ENCODE measurements around the gene RPTOR.

The RPTOR gene

DNA sequence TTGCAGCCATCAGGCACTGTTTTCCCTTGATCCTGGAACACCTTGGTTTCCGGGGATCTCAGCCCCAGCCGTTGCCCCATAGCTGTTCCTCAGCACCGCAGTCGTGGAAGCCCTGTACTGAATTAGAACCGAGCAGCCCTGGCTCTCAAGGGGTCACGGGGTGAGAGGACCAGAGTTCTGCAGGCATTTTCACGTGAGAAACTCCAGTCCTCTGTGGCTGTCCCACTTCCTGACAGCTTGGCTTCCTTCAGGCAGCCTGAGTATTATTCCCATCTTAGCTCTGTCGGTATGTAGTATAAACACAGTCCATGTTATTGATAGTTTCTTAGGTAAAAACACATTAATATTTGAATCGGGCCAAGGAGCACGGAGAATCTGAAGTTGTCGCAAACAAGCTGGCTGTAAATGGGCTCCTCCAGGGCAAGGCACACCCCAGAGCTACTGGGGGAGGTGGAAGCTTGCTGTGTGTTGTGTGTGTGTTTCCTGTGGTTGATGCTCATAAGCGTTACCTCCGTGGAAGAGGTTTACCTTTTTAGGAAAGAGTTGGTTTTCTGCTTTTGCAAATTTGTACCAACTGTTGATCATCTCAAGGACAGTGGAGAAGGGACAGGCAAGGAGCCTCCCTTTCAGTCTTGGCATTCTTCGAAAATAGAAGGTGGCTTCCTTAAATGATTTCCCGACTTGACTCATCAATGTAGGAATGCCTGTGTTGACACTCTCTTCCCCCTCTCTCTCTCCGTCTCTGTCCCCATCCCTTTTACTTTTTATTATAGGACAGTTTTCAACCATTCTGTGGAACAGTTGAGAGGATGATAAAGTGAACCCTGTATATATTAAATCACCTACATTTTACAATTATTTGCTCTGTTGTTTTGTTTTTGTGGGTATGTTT lies 238.1 kb downstream of the RPTOR start:
- DNase-seq: peak; percentile 51
- Mint-ChIP-seq H3K4me1 (ENCODE audit: low read depth) (peaks cover 93% of the 10 kb centered on the region), H3K27ac (peak overlapping the region; percentile 86), H3K4me3 (peak overlapping the region; percentile 52), H3K36me3 (ENCODE audit: low read depth) (peaks cover 55% of the 10 kb centered on the region), H3K27me3 (no peaks in the 10 kb centered on the region), H3K9me3 (peaks cover 7% of the 10 kb centered on the region)

DNA sequence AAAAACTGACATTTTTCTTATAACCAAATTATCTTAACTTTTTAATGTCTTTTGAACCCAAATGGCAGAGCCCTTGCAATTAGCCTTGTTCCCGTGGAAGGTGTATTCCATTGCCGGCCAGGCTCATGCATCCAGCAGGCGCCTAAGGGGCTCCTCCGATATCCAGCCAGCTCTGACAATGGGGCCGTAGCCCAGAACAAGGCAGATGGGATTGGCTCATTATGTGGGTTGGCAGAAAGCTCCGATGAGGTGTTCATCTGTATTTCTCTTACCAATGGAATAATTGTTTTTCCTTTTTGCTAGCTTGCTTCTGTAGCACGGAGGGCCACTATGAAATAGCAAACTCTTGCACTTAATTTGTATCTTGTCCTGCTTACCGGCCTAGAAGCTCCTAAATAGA lies 238.8 kb downstream of the RPTOR start:
- no peaks in the 10 kb centered on the region for H3K27me3 Mint-ChIP-seq
- H3K36me3 Mint-ChIP-seq (ENCODE audit: low read depth): peaks cover 54% of the 10 kb centered on the region
- peaks cover 10% of the 10 kb centered on the region for H3K9me3 Mint-ChIP-seq
- H3K27ac Mint-ChIP-seq: peak overlapping the region; percentile 86
- peak; percentile 25 for DNase-seq
- peak overlapping the region; percentile 52 for H3K4me3 Mint-ChIP-seq
- peaks cover 92% of the 10 kb centered on the region for H3K4me1 Mint-ChIP-seq (ENCODE audit: low read depth)

DNA sequence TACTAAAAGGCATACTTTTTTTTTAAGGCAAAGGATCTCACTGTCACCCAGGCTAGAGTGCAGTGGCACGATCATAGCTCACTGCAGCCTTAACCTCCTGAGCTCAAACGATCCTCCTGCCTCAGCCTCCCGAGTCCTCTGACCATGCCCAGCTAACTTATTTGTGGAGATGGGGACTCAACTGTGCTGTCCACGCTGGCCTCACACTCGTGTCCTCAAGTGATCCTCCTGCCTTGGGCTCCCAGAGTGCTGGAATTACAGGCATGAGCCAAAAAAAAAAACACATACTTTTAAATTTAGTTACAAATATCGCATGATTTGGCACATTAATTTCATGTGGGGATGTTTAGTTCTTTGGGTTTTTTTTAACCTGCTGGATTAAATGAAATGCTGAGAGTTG lies 239.3 kb downstream of the RPTOR start:
- Mint-ChIP-seq H3K27ac (peak overlapping the region; percentile 37), H3K9me3 (peaks cover 10% of the 10 kb centered on the region), H3K4me1 (ENCODE audit: low read depth) (peaks cover 92% of the 10 kb centered on the region), H3K27me3 (no peaks in the 10 kb centered on the region), H3K4me3 (no peak overlapping the region), H3K36me3 (ENCODE audit: low read depth) (peaks cover 51% of the 10 kb centered on the region)
- DNase-seq: peak; percentile 15

DNA sequence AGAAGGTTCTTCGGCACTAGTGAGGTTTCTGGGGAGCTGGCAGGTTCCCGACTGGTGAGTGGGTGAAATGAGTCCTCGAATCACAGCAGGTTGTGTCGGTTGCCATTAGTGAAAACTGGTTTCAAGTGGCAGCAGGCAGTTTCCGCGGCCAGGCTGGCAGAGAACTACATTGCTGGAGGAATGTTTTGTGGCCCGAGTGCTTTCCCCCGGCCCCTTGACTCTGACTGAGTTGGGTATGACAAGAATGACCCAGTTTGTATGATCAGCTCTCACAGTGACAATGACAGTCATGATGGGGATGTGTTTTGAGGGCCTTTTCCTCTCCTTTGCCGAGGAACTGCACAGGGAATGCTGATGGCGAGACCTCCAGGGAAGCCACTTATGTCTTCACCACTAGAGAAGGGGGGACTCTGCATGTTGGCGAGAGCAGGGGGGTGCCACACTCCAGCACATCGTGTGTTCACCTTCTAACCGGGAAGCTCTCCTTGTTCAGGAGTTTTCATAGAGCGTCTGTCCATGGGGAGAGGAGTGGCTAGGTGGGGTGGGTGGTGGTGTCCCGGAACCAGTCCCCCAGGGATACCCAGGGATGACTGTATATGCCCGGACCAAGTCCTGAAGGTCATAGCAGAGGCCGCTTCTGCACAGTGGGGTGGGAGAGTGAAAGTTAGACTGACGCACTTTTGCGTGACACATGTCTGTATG lies 241.0 kb downstream of the RPTOR start:
- Mint-ChIP-seq H3K27ac (peak overlapping the region; percentile 90), H3K36me3 (ENCODE audit: low read depth) (peaks cover 43% of the 10 kb centered on the region)

GRCh38 chr17:80786470-80786869 lies 241.8 kb downstream of the RPTOR start:
- Mint-ChIP-seq H3K36me3 (ENCODE audit: low read depth) (peaks cover 48% of the 10 kb centered on the region), H3K4me3 (no peak overlapping the region), H3K4me1 (ENCODE audit: low read depth) (peaks cover 94% of the 10 kb centered on the region), H3K9me3 (peaks cover 10% of the 10 kb centered on the region), H3K27me3 (no peaks in the 10 kb centered on the region), H3K27ac (no peak overlapping the region)
- DNase-seq: peak; percentile 12

More for the DNA sequence above, 241.0 kb downstream of the RPTOR start:
- no peaks in the 10 kb centered on the region for H3K27me3 Mint-ChIP-seq
- peak; percentile 45 for DNase-seq
- peaks cover 10% of the 10 kb centered on the region for H3K9me3 Mint-ChIP-seq
- peaks cover 94% of the 10 kb centered on the region for H3K4me1 Mint-ChIP-seq (ENCODE audit: low read depth)
- H3K4me3 Mint-ChIP-seq: no peak overlapping the region

DNA sequence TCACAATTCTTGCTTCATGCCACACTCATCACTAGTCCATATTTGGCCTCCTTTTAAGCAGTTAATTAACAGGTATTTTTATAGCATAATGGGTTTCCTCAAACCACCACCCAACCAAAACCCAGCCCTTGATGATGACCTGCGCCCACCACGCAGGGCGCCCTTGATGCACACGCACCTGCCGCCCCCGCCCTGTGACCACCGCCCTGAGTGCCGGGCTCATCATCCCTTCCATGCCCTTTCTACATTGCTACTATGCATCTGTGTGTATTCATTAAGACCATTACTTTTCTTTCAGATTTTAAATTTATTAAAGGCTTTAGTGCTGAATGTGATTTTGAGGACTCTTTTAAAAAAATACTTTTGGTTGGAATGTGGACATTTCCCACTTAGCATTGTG lies 242.2 kb downstream of the RPTOR start:
- no peak for DNase-seq
- peaks cover 10% of the 10 kb centered on the region for H3K9me3 Mint-ChIP-seq
- peaks cover 50% of the 10 kb centered on the region for H3K36me3 Mint-ChIP-seq (ENCODE audit: low read depth)
- H3K27ac Mint-ChIP-seq: no peak overlapping the region
- H3K27me3 Mint-ChIP-seq: no peaks in the 10 kb centered on the region
- H3K4me3 Mint-ChIP-seq: no peak overlapping the region
- peaks cover 94% of the 10 kb centered on the region for H3K4me1 Mint-ChIP-seq (ENCODE audit: low read depth)

GRCh38 chr17:80787881-80788280 lies 243.2 kb downstream of the RPTOR start:
- Mint-ChIP-seq H3K4me1 (ENCODE audit: low read depth) (peaks cover 93% of the 10 kb centered on the region), H3K27ac (peak overlapping the region; percentile 17), H3K36me3 (ENCODE audit: low read depth) (peaks cover 59% of the 10 kb centered on the region), H3K4me3 (no peak overlapping the region), H3K9me3 (peaks cover 10% of the 10 kb centered on the region), H3K27me3 (no peaks in the 10 kb centered on the region)
- no peak for DNase-seq

DNA sequence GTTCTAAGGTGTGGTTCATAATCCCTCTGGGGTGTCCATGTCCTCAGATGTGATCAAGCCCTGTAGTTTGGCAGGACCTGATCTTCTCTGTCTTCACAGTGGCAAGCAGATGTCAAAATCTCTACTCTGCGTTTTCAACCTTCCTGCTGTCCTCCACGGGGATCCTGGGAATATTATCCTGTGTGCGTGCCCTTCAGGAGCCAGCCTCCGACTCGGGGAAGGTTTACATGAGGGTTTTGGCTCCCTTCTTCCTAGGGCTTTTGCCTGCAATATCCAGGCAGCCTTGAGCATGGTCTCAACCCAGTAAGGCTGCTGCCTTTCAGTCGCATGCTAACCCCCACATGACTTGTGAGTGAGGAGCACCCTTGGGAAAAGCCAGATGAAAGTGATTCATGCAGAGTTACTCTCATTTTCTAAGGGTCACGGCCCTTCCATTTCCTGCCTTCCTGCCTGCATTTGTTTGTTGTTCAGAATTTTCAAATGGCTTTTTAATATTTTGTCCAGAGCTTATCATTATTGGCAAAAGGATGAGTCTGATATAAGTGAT lies 244.8 kb downstream of the RPTOR start:
- Mint-ChIP-seq H3K9me3 (peaks cover 10% of the 10 kb centered on the region), H3K4me3 (peak overlapping the region; percentile 43), H3K36me3 (ENCODE audit: low read depth) (peaks cover 72% of the 10 kb centered on the region), H3K27me3 (no peaks in the 10 kb centered on the region), H3K27ac (peak overlapping the region; percentile 96), H3K4me1 (ENCODE audit: low read depth) (peaks cover 92% of the 10 kb centered on the region)
- DNase-seq: peak; percentile 38

DNA sequence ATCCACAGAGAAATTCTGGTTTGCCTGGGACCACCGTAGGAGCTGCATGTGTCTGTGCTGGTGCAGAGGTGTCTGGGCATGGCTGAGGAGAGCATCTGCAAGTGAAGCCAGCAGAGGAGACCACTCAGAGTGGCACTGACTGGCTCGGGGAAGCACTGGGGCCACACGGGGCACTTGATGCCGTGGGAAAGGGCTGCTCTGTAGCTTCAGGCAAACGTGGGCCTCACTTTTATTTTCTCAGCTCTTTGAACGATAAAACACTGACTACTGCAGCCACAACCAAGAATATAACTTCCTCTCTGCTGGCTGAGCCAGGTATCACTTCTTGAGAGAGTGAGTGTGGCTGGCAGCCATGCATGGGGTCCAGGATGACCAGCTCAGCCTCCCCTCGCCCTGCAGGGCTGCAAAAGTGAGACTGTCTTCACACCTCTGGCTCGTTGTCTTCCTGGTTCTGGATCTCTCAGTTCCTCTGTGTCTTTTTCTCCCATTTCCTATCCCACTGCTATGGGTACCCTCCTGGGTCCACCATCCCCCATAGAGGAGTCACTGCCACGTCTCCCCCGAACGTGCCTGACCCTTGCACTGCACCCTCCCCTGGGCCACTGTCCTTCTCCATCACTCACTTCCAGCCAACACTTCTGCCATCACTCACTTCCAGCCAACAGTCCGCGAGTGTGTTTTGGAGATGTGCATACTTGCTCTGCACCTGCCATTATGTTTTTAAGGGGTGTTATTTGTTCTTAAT lies 245.6 kb downstream of the RPTOR start:
- Mint-ChIP-seq H3K27ac (peak overlapping the region; percentile 96), H3K36me3 (ENCODE audit: low read depth) (peaks cover 75% of the 10 kb centered on the region), H3K4me3 (peak overlapping the region; percentile 43), H3K4me1 (ENCODE audit: low read depth) (peaks cover 91% of the 10 kb centered on the region), H3K27me3 (no peaks in the 10 kb centered on the region), H3K9me3 (peaks cover 10% of the 10 kb centered on the region)
- peak; percentile 54 for DNase-seq

DNA sequence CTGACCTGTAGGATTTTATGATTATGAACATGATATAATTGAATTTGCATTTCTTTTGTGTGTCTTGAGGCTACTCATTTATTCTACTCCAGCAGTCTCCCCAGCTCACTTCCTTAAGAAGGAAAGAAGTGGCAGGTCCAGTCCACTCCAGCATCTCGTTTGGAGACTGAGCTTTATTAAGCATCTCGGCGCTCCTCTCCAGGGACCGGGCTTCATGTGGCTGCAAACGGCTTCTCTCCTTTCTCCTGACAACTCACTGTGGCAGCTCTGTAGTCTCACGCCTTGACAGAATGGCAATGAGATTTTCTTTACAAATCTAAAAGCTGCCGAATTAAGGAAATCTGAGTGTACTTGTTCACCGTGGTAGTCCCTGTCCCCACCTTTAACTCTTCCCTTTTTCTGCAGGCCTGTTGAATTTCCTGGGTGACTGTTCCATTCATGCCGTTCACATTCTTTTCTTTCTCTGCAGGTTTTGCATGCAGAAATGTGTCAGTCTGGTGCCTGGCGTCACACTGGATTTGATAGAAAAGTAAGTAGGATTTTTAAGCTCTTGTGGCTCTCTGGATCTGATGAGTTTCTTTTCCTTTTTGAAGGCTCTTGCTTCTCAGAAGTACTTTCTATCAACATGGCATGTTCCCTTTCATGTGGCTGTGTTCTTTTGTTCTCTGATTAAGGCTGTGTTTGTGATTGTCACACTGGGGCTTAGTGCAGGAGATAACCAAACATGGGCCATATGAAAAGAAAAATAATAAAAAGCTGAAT lies 246.5 kb downstream of the RPTOR start:
- Mint-ChIP-seq H3K4me1 (ENCODE audit: low read depth) (peaks cover 88% of the 10 kb centered on the region), H3K36me3 (ENCODE audit: low read depth) (peaks cover 74% of the 10 kb centered on the region), H3K4me3 (peak overlapping the region; percentile 44), H3K27ac (peak overlapping the region; percentile 96), H3K9me3 (peaks cover 10% of the 10 kb centered on the region), H3K27me3 (no peaks in the 10 kb centered on the region)
- peak; percentile 29 for DNase-seq

DNA sequence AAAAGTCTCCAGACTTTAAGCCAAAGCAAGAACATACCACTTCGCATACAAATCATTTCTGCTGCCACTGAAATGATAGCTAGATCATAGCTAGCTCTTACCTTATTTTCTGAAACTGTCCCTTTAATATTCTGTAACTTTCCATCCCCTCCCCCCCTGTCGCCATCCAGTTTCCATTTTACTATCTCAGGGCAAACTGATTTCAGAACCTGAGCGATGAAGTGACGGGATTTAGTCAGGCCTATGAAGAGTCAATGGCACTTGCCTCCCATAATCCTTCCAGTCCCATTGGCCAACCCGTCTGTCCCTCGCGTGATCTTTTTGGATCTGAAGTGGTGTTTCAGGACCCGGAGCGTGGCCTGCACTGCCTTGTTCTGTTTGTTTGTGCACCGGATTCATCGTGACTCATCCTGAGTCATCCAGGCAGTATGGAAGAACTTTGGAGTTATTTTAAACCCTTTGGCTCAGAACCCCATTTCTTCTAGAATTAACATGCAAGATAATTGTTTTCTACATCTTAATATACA lies 247.2 kb downstream of the RPTOR start:
- Mint-ChIP-seq H3K4me3 (peak overlapping the region; percentile 44), H3K4me1 (ENCODE audit: low read depth) (peaks cover 88% of the 10 kb centered on the region), H3K36me3 (ENCODE audit: low read depth) (peaks cover 76% of the 10 kb centered on the region), H3K27ac (peak overlapping the region; percentile 96), H3K9me3 (peaks cover 10% of the 10 kb centered on the region), H3K27me3 (no peaks in the 10 kb centered on the region)
- DNase-seq: peak; percentile 66

DNA sequence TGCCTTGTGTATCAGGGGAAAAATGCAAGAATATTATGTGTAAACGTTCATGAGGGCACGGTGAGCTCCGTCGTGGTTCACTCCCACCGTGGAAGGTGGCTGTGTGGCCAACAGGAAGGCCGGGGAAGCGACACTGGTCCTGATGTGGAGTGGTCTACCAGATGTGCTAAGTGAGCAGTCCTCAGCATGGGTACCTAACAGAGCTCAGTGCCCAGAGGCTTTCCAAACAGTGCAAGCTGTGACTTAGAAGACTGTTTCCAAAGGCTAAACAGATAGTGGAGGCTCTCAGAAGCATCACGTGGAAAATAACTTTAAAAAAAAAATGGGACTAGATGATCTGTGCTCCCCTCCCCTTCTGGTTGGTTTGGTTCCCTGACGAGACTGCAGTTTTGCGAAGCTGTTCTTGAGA lies 247.7 kb downstream of the RPTOR start:
- peaks cover 8% of the 10 kb centered on the region for H3K9me3 Mint-ChIP-seq
- H3K27me3 Mint-ChIP-seq: no peaks in the 10 kb centered on the region
- H3K36me3 Mint-ChIP-seq (ENCODE audit: low read depth): peaks cover 75% of the 10 kb centered on the region
- H3K27ac Mint-ChIP-seq: peak overlapping the region; percentile 96
- peak; percentile 28 for DNase-seq
- peak overlapping the region; percentile 44 for H3K4me3 Mint-ChIP-seq
- peaks cover 82% of the 10 kb centered on the region for H3K4me1 Mint-ChIP-seq (ENCODE audit: low read depth)

- H3K27ac Mint-ChIP-seq: peak overlapping the region; percentile 72
Observed at GRCh38 chr17:80793421-80793820, 248.8 kb downstream of the RPTOR start.

More at GRCh38 chr17:80793421-80793820, 248.8 kb downstream of the RPTOR start:
- DNase-seq: peak; percentile 22
- Mint-ChIP-seq H3K27me3 (no peaks in the 10 kb centered on the region), H3K36me3 (ENCODE audit: low read depth) (peaks cover 77% of the 10 kb centered on the region), H3K9me3 (peaks cover under 1% of the 10 kb centered on the region), H3K4me3 (no peak overlapping the region), H3K4me1 (ENCODE audit: low read depth) (peaks cover 73% of the 10 kb centered on the region)

Data from activated T-cell treated with anti-CD3 and anti-CD28 coated beads, Interleukin-2, amount 50 U/mL, for 24 hours (primary cell).